Measurements from ENCODE around the gene SHISA3.

DNA sequence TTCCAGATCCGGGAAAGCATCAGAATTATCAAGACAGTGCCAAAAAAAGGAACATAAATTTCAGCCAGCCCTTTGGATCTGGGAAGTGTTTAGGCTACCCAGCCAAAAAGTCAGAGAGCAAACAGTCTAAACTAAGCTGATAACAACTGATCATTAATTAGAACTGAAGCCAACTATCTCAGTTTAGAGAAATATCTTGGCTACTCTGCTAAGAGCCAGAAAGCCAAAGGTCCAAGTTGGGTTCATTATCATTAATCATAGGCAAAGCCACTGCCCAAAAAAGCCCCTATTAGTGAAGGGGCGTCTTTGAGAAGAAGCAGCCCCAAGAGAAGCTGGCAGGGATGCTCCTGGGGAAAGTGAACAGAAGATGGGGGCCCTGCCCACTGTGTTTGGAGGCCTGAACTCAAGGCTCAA lies 37.0 kb upstream of the SHISA3 start:
- no peak for TF ChIP-seq EZH2 (IDR thresholded peaks at IDR 0.05; ENCODE audit: insufficient read depth, poor library complexity, severe bottlenecking)
- TF ChIP-seq EZH2phosphoT487 (IDR thresholded peaks at IDR 0.05; ENCODE audit: insufficient read depth, low read depth): no peak
